Neural progenitor cell (in vitro differentiated cells): ENCODE results near the gene ERCC6. TPM values are rescaled to one million over a fixed set of nuclear protein-coding genes. Genes with fewer than 3 reads are reported as not detected.

ENCODE experiments used
- DNase-seq: peaks from one replicate; pipeline ENCODE4 v3.0.0-alpha.2; 2016; ENCODE audit warnings: low spot score
- H2AFZ ChIP-seq: fragments of 200-600 bp; sonication (generic); replicated peaks from 2 replicates; pipeline ENCODE4 v1.6.1; 2016; ENCODE audit warnings: antibody characterized with exemption
- H3F3A ChIP-seq: fragments of 200-600 bp; sonication (generic); 2 replicates; pipeline ENCODE4 v1.6.1; 2016; ENCODE audit warnings: antibody characterized with exemption, low read depth
- H3K27ac ChIP-seq: fragments of 200-600 bp; sonication (generic); 2 replicates; pipeline ENCODE4 v1.5.1; 2016; ENCODE audit warnings: mild to moderate bottlenecking
- H3K27me3 ChIP-seq: fragments of 200-600 bp; sonication (generic); 2 replicates; pipeline ENCODE4 v1.6.1; 2016; ENCODE audit warnings: mild to moderate bottlenecking, moderate library complexity
- H3K36me3 ChIP-seq: fragments of 200-600 bp; sonication (generic); 2 replicates; pipeline ENCODE4 v1.5.1; 2016
- H3K4me1 ChIP-seq: fragments of 200-600 bp; sonication (generic); 2 replicates; pipeline ENCODE4 v1.6.1; 2016; ENCODE audit warnings: mixed run types
- H3K4me2 ChIP-seq: fragments of 200-600 bp; sonication (generic); 2 replicates; pipeline ENCODE4 v1.6.1; 2016
- H3K4me3 ChIP-seq: fragments of 200-600 bp; sonication (generic); 2 replicates; pipeline ENCODE4 v1.5.1; 2016
- H3K79me2 ChIP-seq: fragments of 200-600 bp; sonication (generic); 2 replicates; pipeline ENCODE4 v1.6.1; 2016; ENCODE audit warnings: low read depth
- H3K9ac ChIP-seq: fragments of 200-600 bp; sonication (generic); 2 replicates; pipeline ENCODE4 v1.6.1; 2016
- H3K9me3 ChIP-seq: fragments of 200-600 bp; sonication (generic); 2 replicates; pipeline ENCODE4 v1.5.1; 2016; ENCODE audit warnings: low read depth
- H4K20me1 ChIP-seq: fragments of 200-600 bp; sonication (generic); 2 replicates; pipeline ENCODE4 v1.6.1; 2016; ENCODE audit warnings: low read depth
- H3K27ac Mint-ChIP-seq: 3 replicates; pipeline ENCODE4 v1.8.0; 2021; ENCODE audit warnings: mixed read lengths
- H3K27me3 Mint-ChIP-seq: 2 replicates; pipeline ENCODE4 v1.8.0; 2022; ENCODE audit warnings: low read depth, mild to moderate bottlenecking, inconsistent platforms, moderate library complexity, mixed read lengths; ENCODE audit not compliant: insufficient read depth
- H3K36me3 Mint-ChIP-seq: 3 replicates; pipeline ENCODE4 v1.8.0; 2021; ENCODE audit warnings: mixed read lengths
- H3K4me1 Mint-ChIP-seq: 3 replicates; pipeline ENCODE4 v1.8.0; 2021; ENCODE audit warnings: mixed read lengths
- H3K4me3 Mint-ChIP-seq: 3 replicates; pipeline ENCODE4 v1.8.0; 2021; ENCODE audit warnings: mild to moderate bottlenecking, moderate library complexity, mixed read lengths
- H3K9me3 Mint-ChIP-seq: 3 replicates; pipeline ENCODE4 v1.8.0; 2020; ENCODE audit warnings: mixed read lengths
- CTCF ChIP-seq: fragments of 200-600 bp; sonication (generic); IDR thresholded peaks from 2 replicates; pipeline ENCODE4 v1.5.1; 2017; ENCODE audit warnings: antibody characterized with exemption, mild to moderate bottlenecking
- EZH2 ChIP-seq: fragments of 200-600 bp; sonication (generic); IDR thresholded peaks from 2 replicates; pipeline ENCODE4 v1.6.1; 2017; ENCODE audit warnings: antibody characterized with exemption, mild to moderate bottlenecking, moderate library complexity
- EZH2phosphoT487 ChIP-seq: fragments of 200-600 bp; sonication (generic); IDR thresholded peaks from 2 replicates; pipeline ENCODE4 v1.6.1; 2017; ENCODE audit warnings: antibody characterized with exemption
- total RNA-seq: library from RNA; depleted of rRNA; stranded (reverse); fragments of >200 nt; gene quantifications from 2 replicates; pipeline ENCODE4 v1.2.3, GENCODE V29; 2015; ENCODE audit warnings: low replicate concordance

The ERCC6 gene
- total RNA-seq, 1 donor from 2014 or later = 10.5 TPM

GRCh38 chr10:49572594-49573114, 33.7 kb upstream of the ERCC6 start:
- no peaks in the 10 kb centered on the region for H3K79me2 ChIP-seq
- no peaks in the 10 kb centered on the region for H3K4me1 Mint-ChIP-seq
- no peak overlapping the region for H3K4me2 ChIP-seq
- H3K9ac ChIP-seq = no peak overlapping the region
- H2AFZ ChIP-seq = no peak overlapping the region
- H3K27ac ChIP-seq = no peak overlapping the region
- no peak overlapping the region for H3K4me3 ChIP-seq
- H3K27me3 Mint-ChIP-seq = peaks cover 4% of the 10 kb centered on the region
- DNase-seq = no peak
- H3K9me3 Mint-ChIP-seq = peaks cover 2% of the 10 kb centered on the region
- no peak for TF ChIP-seq CTCF
- no peak for TF ChIP-seq EZH2phosphoT487
- TF ChIP-seq EZH2 = no peak
- no peaks in the 10 kb centered on the region for H4K20me1 ChIP-seq
- no peaks in the 10 kb centered on the region for H3K27me3 ChIP-seq
- no peaks in the 10 kb centered on the region for H3K36me3 ChIP-seq
- no peaks in the 10 kb centered on the region for H3K4me1 ChIP-seq
- no peaks in the 10 kb centered on the region for H3K36me3 Mint-ChIP-seq
- H3F3A ChIP-seq = no peaks in the 10 kb centered on the region
- no peaks in the 10 kb centered on the region for H3K9me3 ChIP-seq
- H3K4me3 Mint-ChIP-seq = no peak overlapping the region
- H3K27ac Mint-ChIP-seq = no peak overlapping the region

- Histone ChIP-seq H4K20me1 (no peaks in the 10 kb centered on the region), H3F3A (no peaks in the 10 kb centered on the region), H3K9me3 (no peaks in the 10 kb centered on the region), H3K4me1 (no peaks in the 10 kb centered on the region), H3K4me2 (no peak overlapping the region), H3K4me3 (no peak overlapping the region), H3K36me3 (no peaks in the 10 kb centered on the region), H3K79me2 (no peaks in the 10 kb centered on the region), H3K27ac (no peak overlapping the region), H3K9ac (no peak overlapping the region), H2AFZ (no peak overlapping the region), H3K27me3 (no peaks in the 10 kb centered on the region)
- peaks cover 4% of the 10 kb centered on the region for H3K9me3 Mint-ChIP-seq
- H3K4me1 Mint-ChIP-seq = no peaks in the 10 kb centered on the region
- H3K36me3 Mint-ChIP-seq = no peaks in the 10 kb centered on the region
- peak overlapping the region; percentile 13 for H3K27ac Mint-ChIP-seq
- TF ChIP-seq CTCF (no peak), EZH2phosphoT487 (no peak), EZH2 (no peak)
- peaks cover 4% of the 10 kb centered on the region for H3K27me3 Mint-ChIP-seq
- H3K4me3 Mint-ChIP-seq = no peak overlapping the region
- DNase-seq = no peak
These were observed 32.5 kb upstream of the ERCC6 start for GRCh38 chr10:49571388-49571787.

GRCh38 chr10:49569031-49569631, 30.2 kb upstream of the ERCC6 start:
- peaks cover 11% of the 10 kb centered on the region for H3K27me3 Mint-ChIP-seq

GRCh38 chr10:49568235-49568634, 29.3 kb upstream of the ERCC6 start:
- no peaks in the 10 kb centered on the region for H3K36me3 ChIP-seq
- Mint-ChIP-seq H3K27ac (no peak overlapping the region), H3K4me1 (no peaks in the 10 kb centered on the region), H3K4me3 (no peak overlapping the region), H3K36me3 (no peaks in the 10 kb centered on the region), H3K27me3 (peaks cover 11% of the 10 kb centered on the region), H3K9me3 (peaks cover 4% of the 10 kb centered on the region)
- H3K27me3 ChIP-seq = no peaks in the 10 kb centered on the region
- H3K4me1 ChIP-seq = no peaks in the 10 kb centered on the region
- DNase-seq = no peak
- H3K4me2 ChIP-seq = no peak overlapping the region
- H4K20me1 ChIP-seq = no peaks in the 10 kb centered on the region
- no peak overlapping the region for H3K4me3 ChIP-seq
- H3K9me3 ChIP-seq = no peaks in the 10 kb centered on the region
- H2AFZ ChIP-seq = no peak overlapping the region
- H3F3A ChIP-seq = no peaks in the 10 kb centered on the region
- H3K9ac ChIP-seq = no peak overlapping the region
- no peak overlapping the region for H3K27ac ChIP-seq
- TF ChIP-seq EZH2phosphoT487 (no peak), CTCF (no peak), EZH2 (no peak)
- no peaks in the 10 kb centered on the region for H3K79me2 ChIP-seq

More at GRCh38 chr10:49569031-49569631, 30.2 kb upstream of the ERCC6 start:
- no peak overlapping the region for H3K4me3 Mint-ChIP-seq
- H3K27ac ChIP-seq = no peak overlapping the region
- no peaks in the 10 kb centered on the region for H4K20me1 ChIP-seq
- no peak overlapping the region for H2AFZ ChIP-seq
- H3K4me2 ChIP-seq = no peak overlapping the region
- no peaks in the 10 kb centered on the region for H3F3A ChIP-seq
- H3K4me1 ChIP-seq = no peaks in the 10 kb centered on the region
- no peak overlapping the region for H3K27ac Mint-ChIP-seq
- H3K9ac ChIP-seq = no peak overlapping the region
- no peaks in the 10 kb centered on the region for H3K9me3 ChIP-seq
- TF ChIP-seq EZH2 = no peak
- no peaks in the 10 kb centered on the region for H3K36me3 Mint-ChIP-seq
- no peaks in the 10 kb centered on the region for H3K79me2 ChIP-seq
- H3K4me3 ChIP-seq = no peak overlapping the region
- H3K27me3 ChIP-seq = no peaks in the 10 kb centered on the region
- H3K36me3 ChIP-seq = no peaks in the 10 kb centered on the region
- peaks cover 4% of the 10 kb centered on the region for H3K9me3 Mint-ChIP-seq
- no peak for DNase-seq
- no peaks in the 10 kb centered on the region for H3K4me1 Mint-ChIP-seq
